GM23338 (cell line): Measurements from ENCODE around the gene NCAPD2. TPM values are rescaled to one million over a fixed set of nuclear protein-coding genes. Genes with fewer than 3 reads are reported as not detected.

Source experiments
- ATAC-seq: fragments of 200-7000 bp; cut with Tn5 transposase; 3 replicates; pipeline ENCODE4 v1.9.1; 2020
- DNase-seq: peaks from one replicate; pipeline ENCODE4 v3.0.0-alpha.2; 2015; ENCODE audit warnings: low spot score
- H2AFZ ChIP-seq: fragments of 200-600 bp; sonication (generic); 2 replicates; pipeline ENCODE4 v1.8.0; 2016; ENCODE audit warnings: antibody characterized with exemption, mild to moderate bottlenecking, moderate library complexity
- H3F3A ChIP-seq: fragments of 200-600 bp; sonication (generic); replicated peaks from 2 replicates; pipeline ENCODE4 v1.8.0; 2017; ENCODE audit warnings: antibody characterized with exemption, mixed run types, low read depth
- H3K27ac ChIP-seq: fragments of 200-600 bp; sonication (generic); 2 replicates; pipeline ENCODE4 v1.6.1; 2016; ENCODE audit warnings: low read depth
- H3K27me3 ChIP-seq: fragments of 200-600 bp; sonication (generic); 2 replicates; pipeline ENCODE4 v1.8.0; 2016; ENCODE audit warnings: mild to moderate bottlenecking, mixed run types, moderate library complexity; ENCODE audit not compliant: insufficient read depth
- H3K36me3 ChIP-seq: fragments of 200-600 bp; sonication (generic); 2 replicates; pipeline ENCODE4 v1.8.0; 2016; ENCODE audit warnings: mild to moderate bottlenecking; ENCODE audit not compliant: insufficient read depth
- H3K4me1 ChIP-seq: fragments of 200-600 bp; sonication (generic); 2 replicates; pipeline ENCODE4 v1.8.0; 2016; ENCODE audit warnings: mild to moderate bottlenecking, moderate library complexity; ENCODE audit not compliant: insufficient read depth
- H3K4me2 ChIP-seq: fragments of 200-600 bp; sonication (generic); 2 replicates; pipeline ENCODE4 v1.7.1; 2017; ENCODE audit warnings: mixed run types
- H3K4me3 ChIP-seq: fragments of 200-600 bp; sonication (generic); 2 replicates; pipeline ENCODE4 v1.6.1; 2016; ENCODE audit warnings: mixed run types
- H3K79me2 ChIP-seq: fragments of 200-600 bp; sonication (generic); replicated peaks from 2 replicates; pipeline ENCODE4 v1.8.0; 2017; ENCODE audit warnings: mild to moderate bottlenecking; ENCODE audit not compliant: insufficient read depth
- H3K9me2 ChIP-seq: fragments of 200-600 bp; sonication (generic); 2 replicates; pipeline ENCODE4 v1.8.0; 2017; ENCODE audit not compliant: insufficient read depth
- H4K20me1 ChIP-seq: fragments of 200-600 bp; sonication (generic); replicated peaks from 2 replicates; pipeline ENCODE4 v1.8.0; 2017; ENCODE audit warnings: mild to moderate bottlenecking; ENCODE audit not compliant: insufficient read depth
- H3K27ac Mint-ChIP-seq: 2 replicates; pipeline ENCODE4 v1.8.0; 2020; ENCODE audit warnings: inconsistent platforms, mild to moderate bottlenecking, moderate library complexity, mixed read lengths
- H3K27me3 Mint-ChIP-seq: 3 replicates; pipeline ENCODE4 v1.8.0; 2022; ENCODE audit warnings: low read depth, mild to moderate bottlenecking, moderate library complexity, mixed read lengths, inconsistent platforms; ENCODE audit not compliant: insufficient read depth, poor library complexity
- H3K36me3 Mint-ChIP-seq: 3 replicates; pipeline ENCODE4 v1.8.0; 2021; ENCODE audit warnings: low read depth, mild to moderate bottlenecking, inconsistent platforms, moderate library complexity, mixed read lengths
- H3K4me1 Mint-ChIP-seq: 3 replicates; pipeline ENCODE4 v1.8.0; 2020; ENCODE audit warnings: mild to moderate bottlenecking, inconsistent platforms, mixed read lengths
- H3K4me3 Mint-ChIP-seq: 3 replicates; pipeline ENCODE4 v1.8.0; 2021; ENCODE audit warnings: moderate library complexity, mild to moderate bottlenecking, inconsistent platforms, mixed read lengths
- H3K9me3 Mint-ChIP-seq: 3 replicates; pipeline ENCODE4 v1.8.0; 2020; ENCODE audit warnings: moderate library complexity, mild to moderate bottlenecking, inconsistent platforms, mixed read lengths
- CREB1 ChIP-seq: fragments of 250-450 bp; sonication (Bioruptor Pico); IDR thresholded peaks from 2 replicates; pipeline ENCODE4 v1.5.0; 2020; ENCODE audit warnings: low read depth, mild to moderate bottlenecking, moderate library complexity
- CTCF ChIP-seq, 2 experiments: fragments of 200-600 bp in 1 of 2; sonication (generic) in 1 of 2; conservative IDR thresholded peaks; 2 replicates each; pipeline versions ENCODE4 v1.5.1 to v1.6.1; 2016 to 2017; ENCODE audit warnings: antibody characterized with exemption in 2 of 2, low read depth in 2 of 2, mild to moderate bottlenecking in 2 of 2, moderate library complexity in 1 of 2
- EZH2phosphoT487 ChIP-seq: fragments of 200-600 bp; sonication (generic); IDR thresholded peaks from one replicate; pipeline ENCODE4 v1.8.1; 2018; ENCODE audit warnings: antibody characterized with exemption; ENCODE audit not compliant: unreplicated experiment
- JUNB ChIP-seq: IDR thresholded peaks from one replicate; pipeline ENCODE4 v1.6.1; 2016; ENCODE audit warnings: antibody characterized with exemption; ENCODE audit not compliant: unreplicated experiment
- POLR2AphosphoS5 ChIP-seq: IDR thresholded peaks from 2 replicates; pipeline ENCODE4 v1.6.1; 2016; ENCODE audit warnings: antibody characterized with exemption, low read depth
- ZNF114 ChIP-seq: fragments of 250-450 bp; sonication (Bioruptor Pico); IDR thresholded peaks from 2 replicates; pipeline ENCODE4 v1.5.0; 2020; ENCODE audit warnings: mild to moderate bottlenecking, moderate library complexity
- ZNF331 ChIP-seq: fragments of 250-450 bp; sonication (Bioruptor Pico); IDR thresholded peaks from 2 replicates; pipeline ENCODE4 v1.5.0; 2020; ENCODE audit warnings: low read depth, mild to moderate bottlenecking, moderate library complexity
- ZNF462 ChIP-seq: fragments of 250-450 bp; sonication (Bioruptor Pico); IDR thresholded peaks from 2 replicates; pipeline ENCODE4 v1.5.0; 2020; ENCODE audit warnings: mild to moderate bottlenecking, moderate library complexity
- polyA plus RNA-seq: library from polyadenylated mRNA; unstranded; fragments of >200 nt; fragmentation: Nextera tagmentation; extraction: Ambion mirVana; gene quantifications from 2 replicates; pipeline ENCODE4 v1.2.1, GENCODE V29; 2016
- total RNA-seq: library from RNA; depleted of rRNA; stranded (reverse); fragments of >200 nt; shearing (Covaris generic); gene quantifications from 2 replicates; pipeline ENCODE4 v1.2.3, GENCODE V29; 2014

NCAPD2 gene
- total and polyA plus RNA-seq, 2 experiments from 2014 or later, result 34.2 to 217 TPM

- TF ChIP-seq ZNF462 (no peak), CREB1 (CRISPR knock-in tag) (no peak), EZH2phosphoT487 (no peak), POLR2AphosphoS5 (no peak)
These were observed 14.2 kb downstream of the NCAPD2 start (continued) for GRCh38 chr12:6508087-6508486.

GRCh38 chr12:6520186-6520585, 26.3 kb downstream of the NCAPD2 start:
- Histone ChIP-seq H3K9me2 (no peaks in the 10 kb centered on the region), H4K20me1 (peaks cover 10% of the 10 kb centered on the region), H3K27me3 (no peaks in the 10 kb centered on the region), H3F3A (0 out of 2 replicates have a peak, but pooled peaks cover 5% of the 10 kb centered on the region), H3K4me3 (no peak overlapping the region), H3K36me3 (peaks cover 79% of the 10 kb centered on the region), H3K27ac (no peak overlapping the region), H2AFZ (no peak overlapping the region), H3K79me2 (no peaks in the 10 kb centered on the region), H3K4me1 (no peaks in the 10 kb centered on the region), H3K4me2 (no peak overlapping the region)
- no peaks in the 10 kb centered on the region for H3K9me3 Mint-ChIP-seq
- no peaks in the 10 kb centered on the region for H3K27me3 Mint-ChIP-seq
- ATAC-seq (no peak), DNase-seq (no peak)
- no peaks in the 10 kb centered on the region for H3K4me1 Mint-ChIP-seq
- peaks cover 90% of the 10 kb centered on the region for H3K36me3 Mint-ChIP-seq
- no peak overlapping the region for H3K27ac Mint-ChIP-seq
- no peak overlapping the region for H3K4me3 Mint-ChIP-seq
- TF ChIP-seq ZNF462 (no peak), ZNF331 (CRISPR knock-in tag) (no peak), CTCF (conservative IDR thresholded peaks at IDR 0.05; ENCODE audit: low read depth in 2 of 2) (no peak), ZNF114 (CRISPR knock-in tag) (no peak), JUNB (no peak)
